IMR-90 (cell line): ENCODE data around the gene FAHD1. TPM values are rescaled to one million over a fixed set of nuclear protein-coding genes. Genes with fewer than 3 reads are reported as not detected.

Experiments used
- CEBPB ChIP-seq: IDR thresholded peaks from 2 replicates; pipeline ENCODE4 v1.6.1; 2012; ENCODE audit warnings: low read depth, low read length, improper control_type of control experiment
- RCOR1 ChIP-seq: IDR thresholded peaks from 2 replicates; pipeline ENCODE4 v1.6.1; 2012; ENCODE audit warnings: mild to moderate bottlenecking, low read length, improper control_type of control experiment; ENCODE audit not compliant: insufficient replicate concordance
- RFX5 ChIP-seq: IDR thresholded peaks from 2 replicates; pipeline ENCODE4 v1.8.0; 2012; ENCODE audit warnings: low read depth, mild to moderate bottlenecking, low read length, moderate library complexity
- polyA plus RNA-seq, 3 experiments: library from polyadenylated mRNA; depleted of rRNA; stranded (reverse); fragments of >200 nt; gene quantifications; 2 replicates each; pipeline ENCODE4 v1.2.3, GENCODE V29; 2012; ENCODE audit warnings: low replicate concordance in 1 of 3
- total RNA-seq: library from RNA; depleted of rRNA; stranded (reverse); fragments of >200 nt; gene quantifications from 2 replicates; pipeline ENCODE4 v1.2.3, GENCODE V29; 2012
- TF ChIP-seq, protein P1 (sequence below): conservative IDR thresholded peaks from 2 replicates; pipeline ENCODE4 v1.5.1; 2012; ENCODE audit warnings: mild to moderate bottlenecking, low read depth, low read length, improper control_type of control experiment

FAHD1 gene
- total and polyA plus RNA-seq, 2 of the 4 experiments (the other 2 are of a cell fraction): 65.3 to 85.9 TPM

DNA sequence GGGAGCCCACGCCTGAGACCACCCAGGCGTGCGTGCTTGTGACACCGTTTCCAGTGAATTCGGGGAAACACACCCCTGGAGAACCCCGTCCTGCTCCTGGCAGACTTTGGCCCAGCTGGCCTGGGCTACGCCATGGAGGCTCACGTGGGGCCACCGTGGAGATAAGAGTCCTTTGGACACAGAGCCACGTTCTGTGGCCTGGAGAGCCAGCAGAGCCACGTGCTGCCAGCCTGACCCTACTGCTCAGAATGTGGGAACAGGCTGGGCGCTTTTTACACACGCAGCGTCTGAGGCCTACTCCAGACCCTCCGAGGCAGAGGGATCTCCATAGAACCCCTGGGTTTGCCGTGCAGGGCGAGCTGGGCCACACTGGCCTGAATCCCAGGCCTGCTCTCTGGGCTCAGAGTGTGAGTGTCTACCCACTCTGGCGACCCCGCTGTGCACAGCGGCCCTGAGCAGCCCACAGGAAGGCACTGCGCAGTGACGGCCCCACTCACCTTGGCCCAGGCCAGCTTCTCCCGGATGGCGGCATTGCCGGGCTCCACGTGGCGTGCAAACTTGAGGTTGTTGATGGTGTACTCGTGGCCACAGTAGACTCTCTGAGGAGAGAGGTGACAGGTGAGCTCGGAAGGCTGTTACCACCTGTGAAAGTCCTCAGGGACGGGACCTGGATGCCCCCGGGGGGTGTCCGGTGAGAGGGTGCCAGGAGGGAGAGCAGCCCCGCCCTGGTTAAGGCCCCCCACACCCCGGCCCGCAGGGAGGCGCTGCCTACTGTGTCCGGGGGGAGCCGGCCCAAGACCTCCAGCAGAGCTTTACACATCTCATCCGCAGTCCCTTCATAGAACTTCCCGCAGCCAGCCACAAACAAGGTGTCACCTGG lies 10.4 kb upstream of the FAHD1 start (continued):
- TF ChIP-seq, protein P1, sequence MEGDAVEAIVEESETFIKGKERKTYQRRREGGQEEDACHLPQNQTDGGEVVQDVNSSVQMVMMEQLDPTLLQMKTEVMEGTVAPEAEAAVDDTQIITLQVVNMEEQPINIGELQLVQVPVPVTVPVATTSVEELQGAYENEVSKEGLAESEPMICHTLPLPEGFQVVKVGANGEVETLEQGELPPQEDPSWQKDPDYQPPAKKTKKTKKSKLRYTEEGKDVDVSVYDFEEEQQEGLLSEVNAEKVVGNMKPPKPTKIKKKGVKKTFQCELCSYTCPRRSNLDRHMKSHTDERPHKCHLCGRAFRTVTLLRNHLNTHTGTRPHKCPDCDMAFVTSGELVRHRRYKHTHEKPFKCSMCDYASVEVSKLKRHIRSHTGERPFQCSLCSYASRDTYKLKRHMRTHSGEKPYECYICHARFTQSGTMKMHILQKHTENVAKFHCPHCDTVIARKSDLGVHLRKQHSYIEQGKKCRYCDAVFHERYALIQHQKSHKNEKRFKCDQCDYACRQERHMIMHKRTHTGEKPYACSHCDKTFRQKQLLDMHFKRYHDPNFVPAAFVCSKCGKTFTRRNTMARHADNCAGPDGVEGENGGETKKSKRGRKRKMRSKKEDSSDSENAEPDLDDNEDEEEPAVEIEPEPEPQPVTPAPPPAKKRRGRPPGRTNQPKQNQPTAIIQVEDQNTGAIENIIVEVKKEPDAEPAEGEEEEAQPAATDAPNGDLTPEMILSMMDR: no peak
- TF ChIP-seq RFX5: no peak
- no peak for TF ChIP-seq CEBPB
- no peak for TF ChIP-seq RCOR1
